Suprapubic skin (tissue), 4 donors: ENCODE measurements around the gene PTPRCAP. TPM values are rescaled to one million over a fixed set of nuclear protein-coding genes. Genes with fewer than 3 reads are reported as not detected.
"Not testable (repeated sequence)": the region's sequence is repeated elsewhere in the genome, so short reads cannot be mapped to it uniquely, and the experiment has no call there.

Experiments used
- DNase-seq, 2 donors: peaks; one replicate each; pipeline ENCODE4 v3.0.0-alpha.2; 2019; ENCODE audit warnings: low spot score in 2 of 2
- H3K27ac ChIP-seq: fragments of 200-600 bp; sonication (generic); one replicate; pipeline ENCODE4 v1.5.1; 2019
- H3K27me3 ChIP-seq: fragments of 200-600 bp; sonication (generic); one replicate; pipeline ENCODE4 v1.5.1; 2019
- H3K36me3 ChIP-seq: fragments of 200-600 bp; sonication (generic); one replicate; pipeline ENCODE4 v1.5.1; 2019
- H3K4me1 ChIP-seq: fragments of 200-600 bp; sonication (generic); one replicate; pipeline ENCODE4 v1.5.1; 2019
- H3K4me3 ChIP-seq: fragments of 200-600 bp; sonication (generic); one replicate; pipeline ENCODE4 v1.5.1; 2019; ENCODE audit warnings: mild to moderate bottlenecking
- H3K9me3 ChIP-seq: fragments of 200-600 bp; sonication (generic); one replicate; pipeline ENCODE4 v1.5.1; 2019
- CTCF ChIP-seq, 2 donors: fragments of 200-600 bp in 1 of 2; fragments of 450-650 bp in 1 of 2; sonication (generic) in 1 of 2; IDR thresholded peaks; one replicate each; pipeline ENCODE4 v1.5.1; 2016 to 2019; ENCODE audit warnings: antibody characterized with exemption in 2 of 2, mild to moderate bottlenecking in 1 of 2, moderate library complexity in 1 of 2
- EP300 ChIP-seq: sonication (generic); formaldehyde crosslinking; IDR thresholded peaks from one replicate; pipeline ENCODE4 v1.6.1; 2017; ENCODE audit warnings: antibody characterized with exemption
- POLR2A ChIP-seq, 2 donors: fragments of 450-650 bp; IDR thresholded peaks; one replicate each; pipeline ENCODE4 v1.6.1; 2017; ENCODE audit warnings: antibody characterized with exemption in 2 of 2, mild to moderate bottlenecking in 2 of 2, moderate library complexity in 2 of 2
- POLR2AphosphoS5 ChIP-seq, 3 donors: sonication (generic); formaldehyde crosslinking; IDR thresholded peaks; one replicate each; pipeline ENCODE4 v1.6.1; 2017; ENCODE audit warnings: antibody characterized with exemption in 3 of 3
- WGBS: methylation state at CpG from one replicate; pipeline ENCODE4 v1.1.5; 2018; 5-methylcytosine and 5-hydroxymethylcytosine counted together
- total RNA-seq, 4 donors: library from RNA; depleted of rRNA; stranded (reverse); fragments of >200 nt; gene quantifications; one replicate each; pipeline ENCODE4 v1.1.0, GENCODE V29; 2016

PTPRCAP gene
- total RNA-seq, 4 donors from 2014 or later = 0.59 to 4.3 (median 2.0) TPM

GRCh38 chr11:67482827-67483798 lies 45.6 kb upstream of the PTPRCAP start, which contains the start of gene AIP:
Gene AIP, plus strand, starts transcription at chr11:67483026. Its CDS starts 133 bp downstream, at chr11:67483159.
- H3K9me3 ChIP-seq = no peaks in the 10 kb centered on the region

GRCh38 chr11:67482275-67482826 lies 44.9 kb upstream of the PTPRCAP start:
- Histone ChIP-seq H3K27me3 (no peaks in the 10 kb centered on the region), H3K36me3 (peaks cover 4% of the 10 kb centered on the region), H3K4me1 (peaks cover 36% of the 10 kb centered on the region), H3K4me3 (peak overlapping the region; percentile 56), H3K9me3 (no peaks in the 10 kb centered on the region), H3K27ac (peak overlapping the region; percentile 83)
- WGBS = 37% methylated on average over 19 of the region's 19 CpGs
- TF ChIP-seq EP300 (no peak), CTCF (IDR thresholded peaks at IDR 0.05) (no peak), POLR2AphosphoS5 (IDR thresholded peaks at IDR 0.05) (no peak), POLR2A (IDR thresholded peaks at IDR 0.05) (no peak)
- DNase-seq = no peak

More at GRCh38 chr11:67482827-67483798, 45.6 kb upstream of the PTPRCAP start, which contains the start of gene AIP:
- peaks cover 36% of the 10 kb centered on the region for H3K4me1 ChIP-seq
- peak within 1 kb of the TSS; percentile 83 for H3K27ac ChIP-seq
- DNase-seq = peak; percentile 98
- TF ChIP-seq CTCF (IDR thresholded peaks at IDR 0.05) (peak in 1 of 2 donors; percentile 10), POLR2A (IDR thresholded peaks at IDR 0.05) (peak in 1 of 2 donors; percentile 21), EP300 (no peak), POLR2AphosphoS5 (IDR thresholded peaks at IDR 0.05) (peak in 2 of 3 donors; percentile 52 to 94)
- 12% methylated on average over 33 of the region's 60 CpGs for WGBS
- no peaks in the 10 kb centered on the region for H3K27me3 ChIP-seq
- peak within 1 kb of the TSS; percentile 56 for H3K4me3 ChIP-seq
- H3K36me3 ChIP-seq = peaks cover 10% of the 10 kb centered on the region

GRCh38 chr11:67477344-67478050 lies 40.0 kb upstream of the PTPRCAP start:
- not testable (repeated sequence) for H3K36me3 ChIP-seq, H3K27ac ChIP-seq, DNase-seq, H3K4me3 ChIP-seq, H3K27me3 ChIP-seq, H3K4me1 ChIP-seq, H3K9me3 ChIP-seq
- WGBS = 81% methylated on average over 15 of the region's 16 CpGs

GRCh38 chr11:67476692-67477091 lies 39.2 kb upstream of the PTPRCAP start:
- 84% methylated on average over 10 of the region's 10 CpGs for WGBS
- H3K27me3 ChIP-seq = not testable (repeated sequence)

GRCh38 chr11:67472882-67473281 lies 35.4 kb upstream of the PTPRCAP start:
- no peak for TF ChIP-seq POLR2A (IDR thresholded peaks at IDR 0.05)
- no peak for TF ChIP-seq CTCF (IDR thresholded peaks at IDR 0.05)
- no peak for TF ChIP-seq POLR2AphosphoS5 (IDR thresholded peaks at IDR 0.05)
- H3K4me3 ChIP-seq = no peak overlapping the region
- peaks cover 2% of the 10 kb centered on the region for H3K27me3 ChIP-seq
- no peaks in the 10 kb centered on the region for H3K9me3 ChIP-seq
- H3K4me1 ChIP-seq = peaks cover 15% of the 10 kb centered on the region
- no peaks in the 10 kb centered on the region for H3K36me3 ChIP-seq
- WGBS = 75% methylated on average over 7 of the region's 7 CpGs
- no peak overlapping the region for H3K27ac ChIP-seq
- no peak for DNase-seq

More at GRCh38 chr11:67476692-67477091, 39.2 kb upstream of the PTPRCAP start:
- H3K9me3 ChIP-seq, H3K4me1 ChIP-seq, H3K4me3 ChIP-seq, H3K36me3 ChIP-seq, DNase-seq, H3K27ac ChIP-seq: not testable (repeated sequence)
